ENCODE data around the gene NFATC2.

The NFATC2 gene

GRCh38 chr20:51420805-51421204 is 121.7 kb downstream of the NFATC2 start:
- intact Hi-C loops (cut with DNase I; ENCODE audit: low total_unique reads): no loop called here
- no peaks in the 10 kb centered on the region for H3K27me3 ChIP-seq
- DNase-seq: no peak
- H3K4me1 ChIP-seq: peaks cover 0 to 3% (median 0%) of the 10 kb centered on the region in 4 donors
- no peak for TF ChIP-seq CTCF (IDR thresholded peaks at IDR 0.05)
- H3K27ac ChIP-seq: no peak overlapping the region
- H3K9me3 ChIP-seq: no peaks in the 10 kb centered on the region
- H3K4me3 ChIP-seq: no peak overlapping the region
- no peaks in the 10 kb centered on the region for H3K36me3 ChIP-seq

GRCh38 chr20:51420111-51420510 is 122.4 kb downstream of the NFATC2 start:
- Histone ChIP-seq H3K27me3 (no peaks in the 10 kb centered on the region), H3K27ac (no peak overlapping the region), H3K4me3 (no peak overlapping the region), H3K9me3 (no peaks in the 10 kb centered on the region), H3K36me3 (no peaks in the 10 kb centered on the region), H3K4me1 (peaks cover 0 to 3% (median 0%) of the 10 kb centered on the region in 4 donors)
- intact Hi-C loops (cut with DNase I; ENCODE audit: low total_unique reads): no loop called here
- no peak for DNase-seq
- no peak for TF ChIP-seq CTCF (IDR thresholded peaks at IDR 0.05)

GRCh38 chr20:51419646-51420045 is 122.9 kb downstream of the NFATC2 start:
- DNase-seq: no peak
- Histone ChIP-seq H3K27ac (no peak overlapping the region), H3K4me3 (no peak overlapping the region), H3K9me3 (no peaks in the 10 kb centered on the region), H3K27me3 (no peaks in the 10 kb centered on the region), H3K4me1 (peaks cover 0 to 3% (median 0%) of the 10 kb centered on the region in 4 donors), H3K36me3 (no peaks in the 10 kb centered on the region)
- intact Hi-C loops (cut with DNase I; ENCODE audit: low total_unique reads): no loop called here
- no peak for TF ChIP-seq CTCF (IDR thresholded peaks at IDR 0.05)

- Histone ChIP-seq H3K27ac (no peak overlapping the region), H3K36me3 (no peaks in the 10 kb centered on the region), H3K4me1 (peaks cover 0 to 3% (median 0%) of the 10 kb centered on the region in 4 donors), H3K4me3 (no peak overlapping the region), H3K27me3 (no peaks in the 10 kb centered on the region), H3K9me3 (no peaks in the 10 kb centered on the region)
- no peak for DNase-seq
- intact Hi-C loops (cut with DNase I; ENCODE audit: low total_unique reads): no loop called here
- TF ChIP-seq CTCF (IDR thresholded peaks at IDR 0.05): no peak
Measured at GRCh38 chr20:51419231-51419630, 123.3 kb downstream of the NFATC2 start.

- no peak for TF ChIP-seq CTCF (IDR thresholded peaks at IDR 0.05)
- no peaks in the 10 kb centered on the region for H3K9me3 ChIP-seq
- no peak for DNase-seq
- H3K27ac ChIP-seq: no peak overlapping the region
- H3K27me3 ChIP-seq: no peaks in the 10 kb centered on the region
- H3K4me3 ChIP-seq: no peak overlapping the region
- intact Hi-C loops (cut with DNase I; ENCODE audit: low total_unique reads): no loop called here
- no peaks in the 10 kb centered on the region for H3K36me3 ChIP-seq
- peaks cover 0 to 9% (median 4%) of the 10 kb centered on the region in 4 donors for H3K4me1 ChIP-seq
Measured at GRCh38 chr20:51418137-51418529, 124.4 kb downstream of the NFATC2 start.
